Measurements from ENCODE around the gene PEAK1.
"Not testable (repeated sequence)": the region's sequence is repeated elsewhere in the genome, so short reads cannot be mapped to it uniquely, and the experiment has no call there.

The PEAK1 gene

DNA sequence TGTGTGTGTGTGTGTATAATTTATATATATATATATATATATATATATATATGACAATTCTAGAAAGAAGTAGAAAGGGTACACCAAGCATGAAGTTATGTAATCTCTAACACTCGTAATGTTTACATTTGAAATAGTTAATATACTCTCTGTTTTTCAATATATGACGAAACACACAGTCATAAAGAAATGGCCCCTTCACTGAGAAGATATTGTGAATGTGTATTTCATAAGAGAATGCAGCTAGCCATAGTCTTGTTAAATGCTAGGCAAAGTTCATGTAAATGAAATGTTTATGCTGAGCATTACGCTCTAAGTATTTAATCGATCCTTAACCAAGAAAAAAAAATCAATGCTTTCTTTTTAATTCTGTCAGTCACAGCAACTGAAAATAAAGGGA is 194.3 kb downstream of the PEAK1 start:
- no peak for DNase-seq (ENCODE audit: low spot score)

GRCh38 chr15:77225088-77225487 is 194.8 kb downstream of the PEAK1 start:
- no peak for DNase-seq (ENCODE audit: low spot score)

DNA sequence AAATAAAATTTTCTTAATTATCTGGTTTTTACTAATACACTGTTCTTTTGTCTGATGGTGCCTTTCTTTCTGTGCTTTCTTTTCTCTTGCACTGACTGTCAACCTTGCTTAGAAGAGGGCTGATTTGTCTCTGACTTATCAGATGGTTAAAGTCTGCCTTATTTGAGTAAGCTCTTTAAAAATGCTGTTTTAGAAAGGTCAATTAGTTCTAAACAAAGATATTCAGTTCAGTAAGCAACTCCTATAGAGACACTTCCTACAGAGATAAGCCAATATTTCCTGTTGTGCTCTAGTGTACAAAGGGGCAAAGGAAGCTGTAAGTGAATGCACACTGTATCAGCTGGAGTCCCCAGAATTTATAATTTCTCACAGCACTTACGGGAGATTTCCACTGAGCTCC is 195.6 kb downstream of the PEAK1 start:
- DNase-seq (ENCODE audit: low spot score) = no peak

- no peak for DNase-seq (ENCODE audit: low spot score)
Observed at GRCh38 chr15:77221708-77222107, 198.2 kb downstream of the PEAK1 start.

DNA sequence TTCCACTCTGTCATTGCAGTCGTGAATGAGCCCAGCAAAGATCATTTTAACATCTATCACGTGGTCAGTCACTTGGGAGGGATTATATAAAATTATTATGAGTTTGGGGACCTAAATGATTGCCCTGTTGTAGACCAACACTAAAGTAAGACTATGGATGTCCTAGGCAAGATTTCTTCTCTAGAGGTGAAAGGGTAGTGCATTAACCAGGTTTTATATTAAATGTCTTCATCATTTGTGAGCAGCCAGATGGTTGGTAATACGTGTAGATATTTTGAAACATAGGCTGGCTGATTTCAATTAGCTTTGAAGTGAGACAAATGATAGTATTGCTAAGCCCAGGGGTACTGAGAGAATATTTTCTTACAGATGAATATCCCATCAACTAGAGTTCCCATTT is 198.7 kb downstream of the PEAK1 start:
- DNase-seq (ENCODE audit: low spot score) = no peak

DNA sequence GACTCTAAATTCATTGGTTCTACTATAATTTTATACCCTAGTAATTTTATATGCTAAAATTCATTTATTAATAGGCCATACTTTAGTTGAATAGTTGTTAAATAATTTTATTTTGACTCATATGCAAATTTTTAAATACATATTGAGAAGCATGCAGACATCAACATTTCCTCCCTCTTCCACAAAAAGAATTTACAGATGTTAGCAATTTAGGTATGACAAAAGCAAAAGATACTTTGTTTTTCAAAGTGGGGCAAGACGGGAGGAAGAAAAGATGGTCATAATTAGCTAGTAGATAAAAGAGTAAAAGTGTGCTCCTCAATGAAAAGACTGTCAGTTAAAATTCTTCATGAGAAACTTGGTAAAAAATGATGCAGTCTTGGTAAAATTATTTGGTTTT is 200.1 kb downstream of the PEAK1 start:
- DNase-seq (ENCODE audit: low spot score) = no peak

DNA sequence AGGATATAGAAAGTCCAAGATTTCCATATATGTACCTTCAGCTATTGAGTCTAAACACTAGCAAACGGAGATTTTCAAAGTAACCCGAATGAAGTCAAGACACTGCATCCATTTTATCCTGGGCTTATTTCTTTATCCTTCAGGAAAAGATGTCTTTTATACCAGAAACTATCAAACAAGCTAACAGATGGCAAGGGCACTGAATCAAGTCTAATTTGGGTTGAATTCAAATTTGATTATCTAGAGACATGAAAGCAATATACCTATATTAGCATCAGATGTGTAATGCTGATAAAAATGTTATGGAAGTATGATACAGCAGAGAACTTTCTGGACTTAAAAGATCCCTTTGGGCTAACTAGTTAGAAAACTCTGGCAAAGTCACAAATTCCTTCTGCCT is 210.7 kb downstream of the PEAK1 start:
- DNase-seq (ENCODE audit: low spot score) = no peak

DNA sequence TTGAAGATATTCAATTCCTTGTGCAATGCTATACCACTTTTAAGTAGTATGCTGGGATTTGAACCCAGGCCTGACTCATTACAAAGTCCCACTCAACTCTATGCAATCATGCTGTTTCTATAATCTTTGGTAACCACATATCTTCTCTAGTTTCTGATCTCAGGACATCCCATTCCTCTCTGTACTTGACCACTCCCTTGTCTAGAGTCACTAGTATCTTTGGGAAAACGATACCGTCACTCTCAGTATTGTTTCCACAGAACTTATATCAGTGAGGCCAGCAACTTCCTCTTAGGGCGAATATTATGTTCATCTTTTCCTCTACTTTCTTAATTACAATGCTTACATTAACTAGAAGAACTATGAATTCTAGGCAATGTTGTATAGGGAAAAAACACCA is 211.7 kb downstream of the PEAK1 start:
- no peak for DNase-seq (ENCODE audit: low spot score)

- no peak for DNase-seq (ENCODE audit: low spot score)
Observed at GRCh38 chr15:77201665-77202064, 218.2 kb downstream of the PEAK1 start.

DNA sequence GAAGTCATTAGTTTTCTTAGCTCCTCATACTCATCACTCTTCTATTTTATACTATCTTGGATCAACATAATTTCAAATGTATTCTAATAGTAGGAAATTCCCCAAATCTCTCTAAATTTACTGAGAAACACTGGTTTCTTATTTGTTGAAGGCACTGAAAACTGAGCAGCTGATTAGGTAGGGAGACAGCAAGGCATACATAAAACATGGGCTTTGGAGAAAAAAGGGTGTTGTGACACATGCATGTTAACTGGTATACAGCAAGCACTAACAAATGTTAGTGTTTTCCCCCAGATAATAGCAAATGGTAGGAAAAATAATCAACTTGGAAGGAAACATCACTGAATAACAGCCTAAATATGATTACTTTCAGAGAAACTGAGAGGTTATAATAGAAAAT is 223.5 kb downstream of the PEAK1 start:
- DNase-seq (ENCODE audit: low spot score) = no peak

DNA sequence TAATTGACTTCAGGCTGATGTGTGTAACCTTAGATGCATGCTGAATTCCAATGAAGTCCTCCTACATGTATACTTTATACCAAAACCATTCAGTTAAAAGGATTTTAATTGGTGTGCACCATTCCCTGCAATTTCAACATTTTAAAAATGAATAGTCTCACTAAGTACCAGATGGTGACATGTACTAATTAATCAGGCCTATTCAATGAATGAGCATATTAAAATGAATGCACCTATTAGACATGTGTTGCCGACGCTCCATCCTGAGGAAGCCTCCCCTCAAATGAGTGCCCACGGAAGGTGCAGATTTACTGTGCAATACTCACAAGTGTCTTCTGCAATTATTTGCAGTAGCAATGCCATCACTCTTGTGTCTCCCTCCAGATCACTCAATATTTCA is 224.3 kb downstream of the PEAK1 start:
- DNase-seq (ENCODE audit: low spot score) = no peak

GRCh38 chr15:77192451-77192850 is 227.5 kb downstream of the PEAK1 start:
- DNase-seq (ENCODE audit: low spot score) = no peak

DNA sequence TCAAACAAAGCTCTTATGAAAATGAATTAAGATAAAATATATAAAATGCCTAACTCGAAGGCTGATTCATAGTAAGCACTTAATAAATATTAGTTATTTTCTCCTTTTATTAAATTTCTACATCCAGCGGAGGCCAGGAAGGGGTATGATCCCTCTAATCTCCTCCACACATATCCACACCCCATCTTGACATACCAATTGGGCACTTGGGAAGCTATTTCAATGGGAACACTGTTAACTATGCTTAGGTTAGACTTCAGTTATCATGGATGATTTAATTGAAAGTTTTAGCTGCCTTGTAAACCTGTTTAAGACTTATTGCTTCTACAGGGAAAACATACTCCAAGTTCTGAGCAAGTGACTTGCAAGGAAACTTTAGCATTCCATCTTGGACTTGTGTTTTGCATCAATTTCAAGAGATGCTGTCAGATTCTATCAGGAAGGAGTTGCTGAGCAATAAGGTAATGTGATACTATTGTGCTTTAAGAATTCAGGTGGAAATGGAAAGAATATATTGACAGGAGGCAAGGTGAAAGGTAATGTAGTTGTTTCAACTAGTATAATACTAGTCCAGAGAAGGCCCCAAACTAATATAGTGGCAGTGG is 228.6 kb downstream of the PEAK1 start:
- no peak for DNase-seq (ENCODE audit: low spot score)

DNA sequence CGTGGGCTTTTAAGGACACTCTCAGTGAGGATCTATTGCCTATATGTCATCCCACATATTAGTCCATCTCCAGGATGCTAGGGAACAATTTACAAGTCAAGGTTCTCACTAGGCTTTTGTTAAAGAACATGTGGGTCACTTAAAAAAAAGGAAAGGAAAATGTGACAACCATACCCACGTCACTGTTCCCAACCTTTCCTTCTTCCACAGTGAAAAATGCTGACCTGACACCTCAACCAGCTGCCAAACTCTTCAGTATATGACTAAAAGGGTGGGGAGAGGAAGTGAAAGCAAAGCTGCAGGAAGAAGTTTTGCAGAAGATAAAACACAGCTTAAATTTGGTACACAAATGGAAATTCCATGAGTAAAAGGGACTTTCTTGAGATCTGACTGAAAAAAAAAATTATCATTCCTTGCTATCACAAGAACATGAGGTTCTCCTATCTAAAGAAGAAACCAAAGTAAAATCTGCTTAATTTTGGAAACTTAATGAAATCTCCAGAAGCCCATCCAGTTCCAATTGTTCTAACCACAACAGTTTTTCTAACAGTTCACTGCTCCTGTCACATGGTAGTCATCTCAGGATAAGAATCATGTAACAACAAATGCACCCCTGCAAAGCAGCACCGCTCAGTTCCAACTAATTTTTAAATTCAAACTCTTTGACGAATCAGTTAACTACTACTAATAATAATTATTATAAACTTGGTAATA is 232.0 kb downstream of the PEAK1 start:
- peak; percentile 74 for DNase-seq (ENCODE audit: low spot score)

GRCh38 chr15:77186594-77187011 is 233.3 kb downstream of the PEAK1 start:
- DNase-seq (ENCODE audit: low spot score) = peak; percentile 55

DNA sequence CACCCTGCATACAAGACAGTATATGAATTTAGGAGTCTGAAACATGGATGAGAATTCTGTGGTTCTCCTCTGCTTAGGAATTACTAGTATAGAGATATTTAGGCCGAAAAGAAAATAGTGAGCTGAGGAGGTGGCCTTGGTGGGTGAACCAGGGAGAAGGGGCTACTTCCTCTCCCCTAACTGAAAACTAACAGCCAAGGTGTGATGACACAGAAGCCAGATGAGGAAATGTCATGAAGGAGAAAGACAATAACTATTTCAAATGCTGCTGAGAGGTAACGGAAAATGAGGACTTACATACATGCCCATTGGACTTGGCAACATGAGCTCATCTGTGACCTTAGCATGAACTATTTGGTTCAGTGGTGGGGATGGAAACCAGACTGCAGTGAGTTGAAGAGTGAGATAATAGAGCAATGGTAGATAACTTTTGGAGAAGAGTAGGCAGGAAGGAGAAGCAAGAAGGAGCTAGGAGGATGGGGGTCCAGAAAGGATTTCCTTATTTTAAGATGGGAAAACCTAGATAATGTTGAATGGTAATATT is 234.6 kb downstream of the PEAK1 start:
- DNase-seq (ENCODE audit: low spot score) = no peak

DNA sequence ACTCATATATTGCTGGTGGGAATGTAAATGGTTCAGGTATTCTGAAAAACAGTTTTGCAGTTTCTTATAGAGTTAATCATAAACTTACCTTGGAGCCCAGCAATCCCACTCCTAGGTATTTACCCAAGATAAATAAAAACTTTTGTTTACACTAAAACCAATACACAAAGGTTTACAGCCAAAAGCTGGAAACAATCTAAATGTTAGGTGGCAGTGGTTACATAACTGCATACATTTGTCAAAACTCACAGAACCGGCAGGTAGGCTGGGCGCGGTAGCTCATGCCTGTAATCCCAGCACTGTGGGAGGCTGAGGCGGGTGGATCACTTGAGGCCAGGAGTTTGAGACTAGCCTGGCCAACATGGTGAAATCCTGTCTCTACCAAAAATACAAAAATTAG is 235.6 kb downstream of the PEAK1 start:
- DNase-seq (ENCODE audit: low spot score) = not testable (repeated sequence)

- DNase-seq (ENCODE audit: low spot score) = peak; percentile 15
Observed at GRCh38 chr15:77183066-77183465, 236.8 kb downstream of the PEAK1 start.

- peak; percentile 43 for DNase-seq (ENCODE audit: low spot score)
Observed at GRCh38 chr15:77181305-77182074, 238.4 kb downstream of the PEAK1 start.

- no peak for DNase-seq (ENCODE audit: low spot score)
Observed at GRCh38 chr15:77180757-77181156, 239.1 kb downstream of the PEAK1 start.

DNA sequence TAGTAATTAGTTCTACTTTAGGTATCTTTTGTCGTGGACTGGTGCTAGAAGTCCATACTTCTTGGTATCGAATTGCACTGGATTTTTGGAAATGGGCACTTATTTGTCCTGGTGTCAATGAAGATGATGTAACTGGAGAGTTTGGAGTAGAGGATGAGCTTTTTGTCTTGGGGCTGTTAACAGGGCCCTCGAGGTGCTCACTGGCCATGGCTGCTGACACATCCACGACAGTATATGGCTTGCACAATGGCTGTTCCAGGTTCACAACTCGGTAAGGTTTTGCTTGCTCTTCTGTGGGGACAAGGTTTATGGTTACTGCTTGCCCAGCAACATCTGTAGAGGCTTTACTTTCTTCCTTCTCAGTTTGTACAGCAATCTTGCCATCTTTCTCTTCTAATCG is 239.6 kb downstream of the PEAK1 start:
- no peak for DNase-seq (ENCODE audit: low spot score)

DNA sequence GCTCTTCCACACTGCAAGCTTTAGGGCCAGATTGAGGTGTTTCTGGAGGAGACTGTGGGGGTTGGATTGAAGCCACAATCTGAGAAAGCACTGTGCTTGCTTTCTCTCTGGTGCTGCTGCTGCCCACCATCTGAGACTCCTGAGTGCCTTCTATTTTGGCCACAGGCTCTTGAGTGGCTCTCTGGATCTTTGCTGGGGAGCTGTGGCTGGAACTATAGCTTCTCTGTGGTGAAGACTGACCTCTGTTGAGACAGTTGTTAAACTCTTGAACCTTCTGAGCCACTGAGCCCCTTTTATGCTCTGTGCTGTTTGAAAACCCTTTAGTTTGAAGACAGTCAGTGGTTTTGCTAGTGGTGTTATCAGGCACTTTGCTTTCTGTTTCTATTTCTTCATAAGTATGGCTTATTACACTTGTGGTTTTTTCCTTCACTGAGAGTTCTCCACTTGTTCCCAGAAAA is 240.3 kb downstream of the PEAK1 start:
- no peak for DNase-seq (ENCODE audit: low spot score)

DNA sequence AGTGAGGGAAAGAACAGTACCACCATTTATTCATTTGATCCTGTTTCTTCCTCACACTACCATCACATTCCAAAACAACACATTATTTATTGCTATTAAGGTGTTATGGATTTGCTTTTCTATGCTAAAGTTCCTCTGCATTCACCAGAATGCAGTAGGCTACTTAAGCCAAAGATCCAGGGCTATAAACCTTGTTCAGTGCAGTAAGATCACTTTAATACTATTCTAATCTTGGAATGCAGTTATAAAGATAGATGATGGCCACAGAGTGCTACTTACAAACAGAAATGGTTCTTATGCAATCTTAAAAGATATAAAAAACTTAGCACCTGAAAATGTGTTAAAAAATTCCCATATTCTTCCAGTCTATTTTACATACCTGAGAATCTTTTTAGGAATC is 241.5 kb downstream of the PEAK1 start:
- no peak for DNase-seq (ENCODE audit: low spot score)

Measured in NAMALWA (cell line).